GM19240 (cell line): ENCODE measurements around the gene TRAPPC2L.

Experiments used
- DNase-seq: peaks from one replicate; pipeline ENCODE4 v3.0.0; 2011; ENCODE audit warnings: low spot score; ENCODE audit not compliant: insufficient read length

TRAPPC2L gene

GRCh38 chr16:88909431-88910210, 52.7 kb downstream of the TRAPPC2L start:
- DNase-seq = no peak

GRCh38 chr16:88910284-88911135, 53.6 kb downstream of the TRAPPC2L start:
- no peak for DNase-seq

GRCh38 chr16:88911136-88911945, 54.4 kb downstream of the TRAPPC2L start:
- DNase-seq = no peak

GRCh38 chr16:88911946-88912310, 55.0 kb downstream of the TRAPPC2L start:
- DNase-seq = no peak
